Nephron (organoid): ENCODE measurements around the gene PLEKHO2.

Source experiments
- H3K27ac Mint-ChIP-seq, 3 experiments: 2 replicates each; pipeline ENCODE4 v1.8.0; 2020; ENCODE audit warnings: mixed read lengths in 3 of 3, mild to moderate bottlenecking in 2 of 3, moderate library complexity in 1 of 3
- H3K27me3 Mint-ChIP-seq: 2 replicates; pipeline ENCODE4 v1.8.0; 2021; ENCODE audit warnings: low read depth, mild to moderate bottlenecking, moderate library complexity, mixed read lengths
- H3K36me3 Mint-ChIP-seq: 2 replicates; pipeline ENCODE4 v1.8.0; 2020; ENCODE audit warnings: low read depth, mixed read lengths
- H3K4me1 Mint-ChIP-seq: 2 replicates; pipeline ENCODE4 v1.8.0; 2020; ENCODE audit warnings: mixed read lengths
- H3K4me3 Mint-ChIP-seq, 3 experiments: 2 replicates each; pipeline ENCODE4 v1.8.0; 2020; ENCODE audit warnings: mild to moderate bottlenecking in 3 of 3, mixed read lengths in 3 of 3, moderate library complexity in 2 of 3
- H3K9me3 Mint-ChIP-seq: 2 replicates; pipeline ENCODE4 v1.8.0; 2020; ENCODE audit warnings: mixed read lengths
- TF ChIP-seq, protein P1 (sequence below), 3 experiments: fragments of 200-600 bp; sonication (generic); IDR thresholded peaks; one replicate each; pipeline ENCODE4 v1.5.0; 2021; ENCODE audit warnings: antibody characterized with exemption in 3 of 3; ENCODE audit not compliant: unreplicated experiment in 3 of 3

The PLEKHO2 gene

DNA sequence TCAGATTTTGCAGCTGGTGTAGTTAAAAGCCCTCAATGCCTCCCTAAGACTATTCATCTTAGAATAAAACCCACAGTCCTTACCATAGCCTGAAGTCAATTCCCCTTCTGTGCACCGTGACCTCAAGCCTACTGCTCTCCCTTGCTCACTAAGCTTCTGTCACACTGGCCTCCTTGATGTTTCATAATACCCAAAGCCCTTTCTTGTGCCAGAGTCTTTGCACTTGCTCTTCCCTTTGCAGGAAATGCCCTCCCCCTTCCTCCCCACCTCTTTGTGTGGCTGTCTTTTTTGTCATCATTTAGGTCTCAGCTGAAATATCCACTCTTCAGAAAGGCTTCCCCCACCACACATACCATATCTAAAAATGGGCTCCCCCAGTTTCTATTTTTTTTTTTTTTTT lies 4.2 kb upstream of the PLEKHO2 start:
- TF ChIP-seq, protein P1, sequence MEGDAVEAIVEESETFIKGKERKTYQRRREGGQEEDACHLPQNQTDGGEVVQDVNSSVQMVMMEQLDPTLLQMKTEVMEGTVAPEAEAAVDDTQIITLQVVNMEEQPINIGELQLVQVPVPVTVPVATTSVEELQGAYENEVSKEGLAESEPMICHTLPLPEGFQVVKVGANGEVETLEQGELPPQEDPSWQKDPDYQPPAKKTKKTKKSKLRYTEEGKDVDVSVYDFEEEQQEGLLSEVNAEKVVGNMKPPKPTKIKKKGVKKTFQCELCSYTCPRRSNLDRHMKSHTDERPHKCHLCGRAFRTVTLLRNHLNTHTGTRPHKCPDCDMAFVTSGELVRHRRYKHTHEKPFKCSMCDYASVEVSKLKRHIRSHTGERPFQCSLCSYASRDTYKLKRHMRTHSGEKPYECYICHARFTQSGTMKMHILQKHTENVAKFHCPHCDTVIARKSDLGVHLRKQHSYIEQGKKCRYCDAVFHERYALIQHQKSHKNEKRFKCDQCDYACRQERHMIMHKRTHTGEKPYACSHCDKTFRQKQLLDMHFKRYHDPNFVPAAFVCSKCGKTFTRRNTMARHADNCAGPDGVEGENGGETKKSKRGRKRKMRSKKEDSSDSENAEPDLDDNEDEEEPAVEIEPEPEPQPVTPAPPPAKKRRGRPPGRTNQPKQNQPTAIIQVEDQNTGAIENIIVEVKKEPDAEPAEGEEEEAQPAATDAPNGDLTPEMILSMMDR (IDR thresholded peaks at IDR 0.05; ENCODE audit: unreplicated experiment in 3 of 3), result no peak
- H3K9me3 Mint-ChIP-seq, result no peaks in the 10 kb centered on the region
- peaks cover 24% of the 10 kb centered on the region for H3K4me1 Mint-ChIP-seq
- H3K4me3 Mint-ChIP-seq, result no peak overlapping the region
- no peaks in the 10 kb centered on the region for H3K27me3 Mint-ChIP-seq
- H3K36me3 Mint-ChIP-seq, result peaks cover 4% of the 10 kb centered on the region
- peak overlapping the region in 2 of 3 experiments; percentile 58 to 74 for H3K27ac Mint-ChIP-seq

DNA sequence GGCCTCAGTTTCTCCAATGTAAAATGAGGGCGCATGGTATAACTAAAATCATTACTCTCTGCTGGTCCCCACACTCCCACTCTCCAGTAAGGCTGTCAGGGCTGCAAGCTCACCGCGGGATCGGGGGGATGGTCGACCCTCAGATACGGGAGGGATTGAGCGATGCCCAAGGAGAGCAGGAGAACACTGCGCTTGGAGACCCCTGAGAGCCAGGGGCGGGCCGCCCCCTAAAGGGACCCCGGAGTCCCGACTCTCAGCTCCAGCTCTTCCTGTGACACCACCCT lies 713 bp upstream of the PLEKHO2 start:
- no peaks in the 10 kb centered on the region for H3K27me3 Mint-ChIP-seq
- TF ChIP-seq, protein P1 (IDR thresholded peaks at IDR 0.05; ENCODE audit: unreplicated experiment in 3 of 3), result no peak
- peaks cover 51% of the 10 kb centered on the region for H3K4me1 Mint-ChIP-seq
- H3K27ac Mint-ChIP-seq, result peak overlapping the region; percentile 69 to 86 (median 84)
- H3K4me3 Mint-ChIP-seq, result peak overlapping the region; percentile 86 to 98 (median 92)
- no peaks in the 10 kb centered on the region for H3K9me3 Mint-ChIP-seq
- H3K36me3 Mint-ChIP-seq, result no peaks in the 10 kb centered on the region

DNA sequence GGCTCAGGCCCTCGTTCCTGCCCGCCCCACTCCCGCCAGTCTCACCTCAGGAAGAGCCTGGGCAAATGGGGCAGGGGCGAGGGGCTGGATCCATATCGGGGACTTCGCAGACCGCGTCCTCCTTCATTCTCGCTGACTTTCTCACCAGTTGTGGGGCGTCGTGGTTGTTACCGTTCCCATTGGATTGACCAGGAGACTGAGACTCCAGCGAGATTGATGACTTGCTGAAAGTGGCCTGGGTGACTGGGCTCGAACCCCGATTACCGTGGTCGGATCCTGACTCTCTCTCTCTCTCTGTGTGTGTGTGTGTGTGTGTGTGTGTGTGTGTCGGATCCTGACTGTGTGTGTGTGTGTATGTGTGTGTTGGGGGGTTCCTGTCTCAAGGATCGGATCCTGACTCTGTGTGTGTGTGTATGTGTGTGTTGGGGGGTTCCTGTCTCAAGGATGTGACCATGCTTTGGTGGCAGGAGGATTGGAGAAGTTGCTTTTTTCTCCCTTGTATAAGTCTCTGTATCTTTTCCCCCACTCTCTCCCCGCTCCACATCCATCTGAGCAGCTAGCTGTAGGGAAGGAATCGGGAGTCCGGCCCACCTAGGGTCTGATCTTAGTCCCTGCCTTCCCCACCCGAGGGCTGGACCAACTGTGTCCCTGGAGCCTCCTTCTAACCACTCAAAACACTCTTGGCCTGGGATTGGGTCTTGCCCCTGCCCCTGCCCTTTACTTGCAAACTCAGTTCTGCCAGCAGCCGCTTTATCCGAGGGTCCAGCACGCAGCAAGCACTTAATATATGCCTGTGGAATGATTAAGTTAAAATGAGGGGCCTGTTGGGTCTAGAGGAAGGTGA lies 603 bp downstream of the PLEKHO2 start:
- Mint-ChIP-seq H3K36me3 (no peaks in the 10 kb centered on the region), H3K4me3 (peak overlapping the region; percentile 92 to 98 (median 97)), H3K27me3 (no peaks in the 10 kb centered on the region), H3K4me1 (peaks cover 46% of the 10 kb centered on the region), H3K9me3 (no peaks in the 10 kb centered on the region), H3K27ac (peak overlapping the region; percentile 58 to 88 (median 76))
- TF ChIP-seq, protein P1 (IDR thresholded peaks at IDR 0.05; ENCODE audit: unreplicated experiment in 3 of 3), result no peak

DNA sequence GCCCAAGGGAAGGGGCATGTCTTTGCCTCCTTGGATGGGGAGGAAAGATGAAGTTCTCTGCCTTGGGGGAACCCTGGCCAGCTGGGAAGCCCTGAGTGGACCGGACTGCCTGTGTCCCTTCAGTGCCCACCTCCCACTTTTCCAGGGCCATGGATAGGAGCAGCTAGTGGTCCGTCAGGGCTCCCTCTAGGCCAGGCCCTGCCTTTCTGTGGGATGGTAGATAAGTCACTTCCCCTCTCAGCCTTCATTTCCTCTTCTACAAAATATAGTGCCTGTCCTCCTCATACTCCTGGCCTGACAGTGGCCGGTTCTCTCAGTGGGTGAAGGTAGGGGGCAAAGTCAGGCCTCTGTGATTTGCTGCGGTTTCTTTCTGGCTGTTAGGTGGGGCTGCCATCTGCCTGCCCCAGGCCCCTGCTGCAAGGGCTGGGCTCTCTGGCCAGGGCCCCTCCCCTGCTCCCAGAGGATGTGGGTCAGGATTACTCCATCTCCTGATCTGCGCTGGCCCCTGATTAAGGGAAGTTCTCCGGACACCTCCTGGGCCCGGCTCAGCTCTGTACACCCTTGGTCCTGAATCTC lies 1.4 kb downstream of the PLEKHO2 start:
- Mint-ChIP-seq H3K4me1 (peaks cover 50% of the 10 kb centered on the region), H3K36me3 (peaks cover 2% of the 10 kb centered on the region), H3K27me3 (no peaks in the 10 kb centered on the region), H3K27ac (peak overlapping the region in 2 of 3 experiments; percentile 58 to 76), H3K9me3 (no peaks in the 10 kb centered on the region), H3K4me3 (peak overlapping the region; percentile 92 to 98 (median 97))
- TF ChIP-seq, protein P1 (IDR thresholded peaks at IDR 0.05; ENCODE audit: unreplicated experiment in 3 of 3), result no peak

DNA sequence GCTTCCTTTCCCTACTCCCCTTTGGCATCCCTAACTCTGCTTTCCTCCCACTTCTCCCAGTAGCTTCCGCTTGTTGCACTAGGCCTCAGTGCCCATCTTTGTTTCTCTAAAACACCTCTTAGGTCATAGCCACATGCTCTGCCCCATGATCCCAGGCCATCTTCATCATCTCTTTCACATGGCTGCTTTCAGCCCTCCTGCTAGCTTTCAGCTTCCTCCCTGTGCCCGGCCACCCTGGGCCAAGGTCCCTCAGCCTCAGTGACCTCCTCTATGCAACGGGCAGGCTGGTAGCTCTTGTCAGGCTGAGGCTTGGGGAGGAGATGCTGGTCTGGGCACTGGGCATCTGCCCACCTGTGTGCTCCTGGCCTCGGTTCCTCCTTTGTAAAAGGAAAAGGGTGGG lies 2.3 kb downstream of the PLEKHO2 start:
- no peaks in the 10 kb centered on the region for H3K27me3 Mint-ChIP-seq
- peaks cover 51% of the 10 kb centered on the region for H3K4me1 Mint-ChIP-seq
- peaks cover 8% of the 10 kb centered on the region for H3K36me3 Mint-ChIP-seq
- H3K9me3 Mint-ChIP-seq, result no peaks in the 10 kb centered on the region
- TF ChIP-seq, protein P1 (IDR thresholded peaks at IDR 0.05; ENCODE audit: unreplicated experiment in 3 of 3), result no peak
- peak overlapping the region; percentile 27 to 47 (median 34) for H3K27ac Mint-ChIP-seq
- H3K4me3 Mint-ChIP-seq, result peak overlapping the region; percentile 92 to 98 (median 97)
